ENCODE data around the gene FGFR2.

The FGFR2 gene

GRCh38 chr10:121583258-121583657, 15.0 kb downstream of the FGFR2 start:
- H3K27me3 Mint-ChIP-seq = peaks cover 2% of the 10 kb centered on the region
- no peak overlapping the region for H3K27ac Mint-ChIP-seq
- H3K4me1 Mint-ChIP-seq (ENCODE audit: low read depth) = no peaks in the 10 kb centered on the region
- H3K4me3 Mint-ChIP-seq = no peak overlapping the region
- no peaks in the 10 kb centered on the region for H3K36me3 Mint-ChIP-seq
- no peaks in the 10 kb centered on the region for H3K9me3 Mint-ChIP-seq (ENCODE audit: low read depth)

GRCh38 chr10:121580276-121581116, 17.7 kb downstream of the FGFR2 start:
- Mint-ChIP-seq H3K27me3 (no peaks in the 10 kb centered on the region), H3K4me1 (ENCODE audit: low read depth) (no peaks in the 10 kb centered on the region), H3K36me3 (no peaks in the 10 kb centered on the region), H3K27ac (no peak overlapping the region), H3K4me3 (no peak overlapping the region), H3K9me3 (ENCODE audit: low read depth) (no peaks in the 10 kb centered on the region)

GRCh38 chr10:121579656-121580055, 18.6 kb downstream of the FGFR2 start:
- Mint-ChIP-seq H3K36me3 (no peaks in the 10 kb centered on the region), H3K4me1 (ENCODE audit: low read depth) (no peaks in the 10 kb centered on the region), H3K27ac (no peak overlapping the region), H3K27me3 (no peaks in the 10 kb centered on the region), H3K9me3 (ENCODE audit: low read depth) (no peaks in the 10 kb centered on the region), H3K4me3 (no peak overlapping the region)

GRCh38 chr10:121578965-121579364, 19.3 kb downstream of the FGFR2 start:
- Mint-ChIP-seq H3K36me3 (no peaks in the 10 kb centered on the region), H3K27ac (no peak overlapping the region), H3K27me3 (no peaks in the 10 kb centered on the region), H3K9me3 (ENCODE audit: low read depth) (no peaks in the 10 kb centered on the region), H3K4me1 (ENCODE audit: low read depth) (no peaks in the 10 kb centered on the region), H3K4me3 (no peak overlapping the region)

GRCh38 chr10:121578298-121578697, 19.9 kb downstream of the FGFR2 start:
- H3K4me1 Mint-ChIP-seq (ENCODE audit: low read depth) = no peaks in the 10 kb centered on the region
- H3K4me3 Mint-ChIP-seq = no peak overlapping the region
- no peak overlapping the region for H3K27ac Mint-ChIP-seq
- no peaks in the 10 kb centered on the region for H3K36me3 Mint-ChIP-seq
- no peaks in the 10 kb centered on the region for H3K9me3 Mint-ChIP-seq (ENCODE audit: low read depth)
- H3K27me3 Mint-ChIP-seq = no peaks in the 10 kb centered on the region

- Mint-ChIP-seq H3K27me3 (no peaks in the 10 kb centered on the region), H3K4me3 (no peak overlapping the region), H3K9me3 (ENCODE audit: low read depth) (no peaks in the 10 kb centered on the region), H3K36me3 (no peaks in the 10 kb centered on the region), H3K27ac (no peak overlapping the region), H3K4me1 (ENCODE audit: low read depth) (no peaks in the 10 kb centered on the region)
These were observed 20.7 kb downstream of the FGFR2 start for GRCh38 chr10:121577568-121577967.

- Mint-ChIP-seq H3K27me3 (no peaks in the 10 kb centered on the region), H3K36me3 (no peaks in the 10 kb centered on the region), H3K27ac (no peak overlapping the region), H3K4me3 (no peak overlapping the region), H3K4me1 (ENCODE audit: low read depth) (no peaks in the 10 kb centered on the region), H3K9me3 (ENCODE audit: low read depth) (no peaks in the 10 kb centered on the region)
These were observed 22.1 kb downstream of the FGFR2 start for GRCh38 chr10:121576139-121576538.

- H3K9me3 Mint-ChIP-seq (ENCODE audit: low read depth) = no peaks in the 10 kb centered on the region
- no peaks in the 10 kb centered on the region for H3K4me1 Mint-ChIP-seq (ENCODE audit: low read depth)
- no peaks in the 10 kb centered on the region for H3K27me3 Mint-ChIP-seq
- H3K4me3 Mint-ChIP-seq = no peak overlapping the region
- H3K36me3 Mint-ChIP-seq = no peaks in the 10 kb centered on the region
- H3K27ac Mint-ChIP-seq = no peak overlapping the region
These were observed 23.6 kb downstream of the FGFR2 start for GRCh38 chr10:121574519-121575166.

- Mint-ChIP-seq H3K36me3 (no peaks in the 10 kb centered on the region), H3K9me3 (ENCODE audit: low read depth) (no peaks in the 10 kb centered on the region), H3K4me3 (no peak overlapping the region), H3K4me1 (ENCODE audit: low read depth) (no peaks in the 10 kb centered on the region), H3K27me3 (no peaks in the 10 kb centered on the region), H3K27ac (no peak overlapping the region)
These were observed 24.7 kb downstream of the FGFR2 start for GRCh38 chr10:121573538-121573941.

GRCh38 chr10:121572859-121573537, 25.2 kb downstream of the FGFR2 start:
- Mint-ChIP-seq H3K27ac (no peak overlapping the region), H3K36me3 (no peaks in the 10 kb centered on the region), H3K4me3 (no peak overlapping the region), H3K9me3 (ENCODE audit: low read depth) (no peaks in the 10 kb centered on the region), H3K4me1 (ENCODE audit: low read depth) (no peaks in the 10 kb centered on the region), H3K27me3 (no peaks in the 10 kb centered on the region)

GRCh38 chr10:121570315-121570714, 27.9 kb downstream of the FGFR2 start:
- H3K27ac Mint-ChIP-seq = no peak overlapping the region
- H3K9me3 Mint-ChIP-seq (ENCODE audit: low read depth) = no peaks in the 10 kb centered on the region
- H3K4me3 Mint-ChIP-seq = no peak overlapping the region
- H3K36me3 Mint-ChIP-seq = no peaks in the 10 kb centered on the region
- no peaks in the 10 kb centered on the region for H3K27me3 Mint-ChIP-seq
- H3K4me1 Mint-ChIP-seq (ENCODE audit: low read depth) = no peaks in the 10 kb centered on the region

GRCh38 chr10:121568275-121568674, 30.0 kb downstream of the FGFR2 start:
- H3K36me3 Mint-ChIP-seq = no peaks in the 10 kb centered on the region
- no peaks in the 10 kb centered on the region for H3K4me1 Mint-ChIP-seq (ENCODE audit: low read depth)
- H3K27me3 Mint-ChIP-seq = no peaks in the 10 kb centered on the region
- no peaks in the 10 kb centered on the region for H3K9me3 Mint-ChIP-seq (ENCODE audit: low read depth)
- H3K4me3 Mint-ChIP-seq = no peak overlapping the region
- H3K27ac Mint-ChIP-seq = no peak overlapping the region

GRCh38 chr10:121567569-121567968, 30.7 kb downstream of the FGFR2 start:
- Mint-ChIP-seq H3K9me3 (ENCODE audit: low read depth) (no peaks in the 10 kb centered on the region), H3K4me1 (ENCODE audit: low read depth) (no peaks in the 10 kb centered on the region), H3K4me3 (no peak overlapping the region), H3K36me3 (no peaks in the 10 kb centered on the region), H3K27me3 (no peaks in the 10 kb centered on the region), H3K27ac (no peak overlapping the region)

- Mint-ChIP-seq H3K4me3 (no peak overlapping the region), H3K27me3 (no peaks in the 10 kb centered on the region), H3K27ac (no peak overlapping the region), H3K4me1 (ENCODE audit: low read depth) (no peaks in the 10 kb centered on the region), H3K9me3 (ENCODE audit: low read depth) (no peaks in the 10 kb centered on the region), H3K36me3 (no peaks in the 10 kb centered on the region)
These were observed 31.5 kb downstream of the FGFR2 start for GRCh38 chr10:121566755-121567154.

- Mint-ChIP-seq H3K27ac (no peak overlapping the region), H3K4me1 (ENCODE audit: low read depth) (no peaks in the 10 kb centered on the region), H3K9me3 (ENCODE audit: low read depth) (no peaks in the 10 kb centered on the region), H3K27me3 (no peaks in the 10 kb centered on the region), H3K36me3 (no peaks in the 10 kb centered on the region), H3K4me3 (no peak overlapping the region)
These were observed 38.8 kb downstream of the FGFR2 start for GRCh38 chr10:121559326-121560026.

Measured in activated naive CD8-positive, alpha-beta T cell (primary cell).